Natural killer cell (primary cell): ENCODE measurements around the gene CDH12. TPM values are rescaled to one million over a fixed set of nuclear protein-coding genes. Genes with fewer than 3 reads are reported as not detected.

Source experiments
- ATAC-seq, 3 donors: fragments of 150-1000 bp in 2 of 3; fragments of 200-7000 bp in 1 of 3; cut with Tn5 transposase; 1 replicate in 1 of 3; 2 replicates in 2 of 3; pipeline ENCODE4 v1.10.0; 2021; ENCODE audit warnings: mild to moderate bottlenecking in 2 of 3, moderate library complexity in 2 of 3
- DNase-seq, 2 donors: peaks; one replicate each; pipeline versions ENCODE4 v3.0.0 to v3.0.0-alpha.2; 2013 to 2021; ENCODE audit warnings: mixed read lengths in 1 of 2
- H3K27ac ChIP-seq: one replicate; pipeline ENCODE4 v1.5.1; 2013; ENCODE audit warnings: mild to moderate bottlenecking, low read length
- H3K27me3 ChIP-seq: one replicate; pipeline ENCODE4 v1.6.1; 2013; ENCODE audit warnings: low read length; ENCODE audit not compliant: control insufficient read depth, insufficient read depth
- H3K36me3 ChIP-seq: one replicate; pipeline ENCODE4 v1.6.1; 2013; ENCODE audit warnings: low read length; ENCODE audit not compliant: control insufficient read depth, insufficient read depth
- H3K4me1 ChIP-seq: one replicate; pipeline ENCODE4 v1.6.1; 2013; ENCODE audit warnings: low read length; ENCODE audit not compliant: control insufficient read depth, insufficient read depth
- H3K4me3 ChIP-seq: one replicate; pipeline ENCODE4 v1.5.1; 2013; ENCODE audit warnings: low read length
- H3K9me3 ChIP-seq: one replicate; pipeline ENCODE4 v1.6.1; 2013; ENCODE audit warnings: low read length; ENCODE audit not compliant: control insufficient read depth, insufficient read depth
- H3K27ac Mint-ChIP-seq, 2 donors: one replicate each; pipeline ENCODE4 v1.8.0; 2022; ENCODE audit warnings: mild to moderate bottlenecking in 2 of 2, mixed read lengths in 2 of 2, moderate library complexity in 1 of 2
- H3K27me3 Mint-ChIP-seq, 2 donors: one replicate each; pipeline ENCODE4 v1.8.0; 2022; ENCODE audit warnings: low read depth in 2 of 2, mixed read lengths in 2 of 2
- H3K36me3 Mint-ChIP-seq: one replicate; pipeline ENCODE4 v1.8.0; 2022; ENCODE audit warnings: mixed read lengths
- H3K4me1 Mint-ChIP-seq, 2 donors: one replicate each; pipeline ENCODE4 v1.8.0; 2022; ENCODE audit warnings: mixed read lengths in 2 of 2
- H3K4me3 Mint-ChIP-seq: one replicate; pipeline ENCODE4 v1.8.0; 2022; ENCODE audit warnings: mild to moderate bottlenecking, moderate library complexity, mixed read lengths
- H3K9me3 Mint-ChIP-seq, 2 donors: one replicate each; pipeline ENCODE4 v1.8.0; 2022; ENCODE audit warnings: mixed read lengths in 2 of 2
- WGBS: methylation state at CpG from one replicate; pipeline ENCODE4 v1.1.7; 2013; ENCODE audit warnings: missing lambda C conversion rate; ENCODE audit not compliant: insufficient coverage; 5-methylcytosine and 5-hydroxymethylcytosine counted together
- intact Hi-C: fragments of 100-400 bp; cut with micrococcal nuclease; formaldehyde crosslinking; loops from one replicate; pipeline ENCODE4 v1.14.2; 2022
- total RNA-seq, 4 donors: library from RNA; stranded (reverse); fragments of 120-200 nt in 1 of 4; gene quantifications; one replicate each; pipeline versions ENCODE4 v1.2.3 to v1.2.4, GENCODE V29; 2013 to 2022
- TF ChIP-seq, protein P1 (sequence below): fragments of 200-600 bp; IDR thresholded peaks from one replicate; pipeline ENCODE4 v1.8.0; 2022; ENCODE audit warnings: antibody characterized with exemption

Gene CDH12
- total RNA-seq, 3 donors from 2014 or later (not counting 1 experiment from before 2014, with no cell fraction given), result not detected

DNA sequence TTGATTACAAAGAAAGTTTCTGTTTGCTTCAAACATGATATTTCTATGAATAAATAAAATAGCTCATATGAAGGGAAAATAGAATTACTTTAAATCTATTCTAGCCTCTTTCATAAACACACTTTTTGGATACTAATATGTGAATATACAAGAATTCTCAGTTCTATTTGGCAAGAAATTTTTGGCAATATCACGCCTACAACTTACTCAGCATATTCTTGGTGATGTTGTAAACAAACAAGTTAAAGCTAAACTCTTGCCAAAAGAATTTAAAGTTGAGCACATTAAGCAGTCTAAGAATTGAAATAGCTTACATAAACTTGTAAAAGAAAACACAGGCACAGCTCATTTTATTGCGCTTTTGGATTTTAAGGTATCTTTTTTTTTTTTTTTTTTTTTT, 209.8 kb downstream of the CDH12 start:
- ATAC-seq (no peak), DNase-seq (no peak)
- no CpG with 5 or more reads among the region's 2 CpGs for WGBS
- no peaks in the 10 kb centered on the region for H3K4me1 Mint-ChIP-seq
- H3K27me3 ChIP-seq, result no peaks in the 10 kb centered on the region
- H3K36me3 Mint-ChIP-seq, result peaks cover 8% of the 10 kb centered on the region
- H3K4me3 Mint-ChIP-seq, result no peak overlapping the region
- H3K4me3 ChIP-seq, result no peak overlapping the region
- H3K9me3 Mint-ChIP-seq, result peaks cover 14 to 18% of the 10 kb centered on the region in 2 donors
- H3K9me3 ChIP-seq, result peaks cover 6% of the 10 kb centered on the region
- H3K36me3 ChIP-seq, result no peaks in the 10 kb centered on the region
- no peaks in the 10 kb centered on the region for H3K27me3 Mint-ChIP-seq
- no peak overlapping the region for H3K27ac ChIP-seq
- H3K4me1 ChIP-seq, result no peaks in the 10 kb centered on the region
- H3K27ac Mint-ChIP-seq, result no peak overlapping the region
- intact Hi-C loops, result no loop called here
- TF ChIP-seq, protein P1, sequence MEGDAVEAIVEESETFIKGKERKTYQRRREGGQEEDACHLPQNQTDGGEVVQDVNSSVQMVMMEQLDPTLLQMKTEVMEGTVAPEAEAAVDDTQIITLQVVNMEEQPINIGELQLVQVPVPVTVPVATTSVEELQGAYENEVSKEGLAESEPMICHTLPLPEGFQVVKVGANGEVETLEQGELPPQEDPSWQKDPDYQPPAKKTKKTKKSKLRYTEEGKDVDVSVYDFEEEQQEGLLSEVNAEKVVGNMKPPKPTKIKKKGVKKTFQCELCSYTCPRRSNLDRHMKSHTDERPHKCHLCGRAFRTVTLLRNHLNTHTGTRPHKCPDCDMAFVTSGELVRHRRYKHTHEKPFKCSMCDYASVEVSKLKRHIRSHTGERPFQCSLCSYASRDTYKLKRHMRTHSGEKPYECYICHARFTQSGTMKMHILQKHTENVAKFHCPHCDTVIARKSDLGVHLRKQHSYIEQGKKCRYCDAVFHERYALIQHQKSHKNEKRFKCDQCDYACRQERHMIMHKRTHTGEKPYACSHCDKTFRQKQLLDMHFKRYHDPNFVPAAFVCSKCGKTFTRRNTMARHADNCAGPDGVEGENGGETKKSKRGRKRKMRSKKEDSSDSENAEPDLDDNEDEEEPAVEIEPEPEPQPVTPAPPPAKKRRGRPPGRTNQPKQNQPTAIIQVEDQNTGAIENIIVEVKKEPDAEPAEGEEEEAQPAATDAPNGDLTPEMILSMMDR, result no peak

DNA sequence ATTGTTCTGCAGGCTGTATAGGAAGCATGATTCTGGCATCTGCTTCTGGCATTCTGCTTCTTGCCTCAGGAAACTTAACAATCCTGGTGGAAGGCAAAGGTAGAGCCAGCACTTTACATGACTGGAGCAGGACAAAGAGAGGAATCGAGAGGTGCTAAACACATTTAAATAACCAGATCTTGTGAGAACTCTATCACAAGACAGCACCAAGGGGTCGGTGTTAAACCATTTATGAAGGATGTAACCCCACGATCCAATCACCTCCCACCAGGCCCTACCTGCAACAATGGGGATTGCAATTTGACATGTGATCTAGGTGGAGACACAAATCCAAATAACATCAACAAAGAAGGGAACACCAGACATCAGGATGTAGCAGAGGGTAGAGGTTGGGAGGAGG, 221.5 kb downstream of the CDH12 start:
- TF ChIP-seq, protein P1, result no peak
- no peak for DNase-seq
- Mint-ChIP-seq H3K36me3 (peaks cover 6% of the 10 kb centered on the region), H3K27ac (no peak overlapping the region), H3K9me3 (peaks cover 8 to 18% of the 10 kb centered on the region in 2 donors), H3K27me3 (no peaks in the 10 kb centered on the region), H3K4me3 (no peak overlapping the region), H3K4me1 (no peaks in the 10 kb centered on the region)
- H3K9me3 ChIP-seq, result no peaks in the 10 kb centered on the region
- no peak overlapping the region for H3K27ac ChIP-seq
- no peak for ATAC-seq
- H3K27me3 ChIP-seq, result no peaks in the 10 kb centered on the region
- no peaks in the 10 kb centered on the region for H3K36me3 ChIP-seq
- H3K4me1 ChIP-seq, result no peaks in the 10 kb centered on the region
- 82% methylated on average over 3 of the region's 3 CpGs for WGBS
- intact Hi-C loops, result no loop called here
- H3K4me3 ChIP-seq, result no peak overlapping the region

DNA sequence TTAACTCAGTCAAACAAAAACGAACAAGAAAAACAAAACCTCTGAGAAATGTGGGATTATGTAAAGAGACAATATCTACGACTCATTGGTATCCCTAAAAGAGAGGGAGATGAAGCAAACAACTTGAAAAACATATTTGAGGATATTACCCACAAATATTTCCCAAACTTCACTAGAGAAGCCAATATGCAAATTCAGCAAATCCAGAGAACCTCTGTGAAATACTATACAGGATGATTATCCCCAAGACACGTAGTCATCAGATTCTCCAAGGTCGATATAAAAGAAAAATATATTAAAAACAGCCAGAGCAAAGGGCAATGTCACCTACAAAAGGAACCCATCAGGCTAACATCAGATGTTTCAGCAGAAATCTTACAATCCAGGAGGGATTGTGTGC, 226.1 kb downstream of the CDH12 start:
- no peaks in the 10 kb centered on the region for H3K27me3 Mint-ChIP-seq
- intact Hi-C loops, result no loop called here
- H3K4me1 Mint-ChIP-seq, result no peaks in the 10 kb centered on the region
- Histone ChIP-seq H3K27me3 (no peaks in the 10 kb centered on the region), H3K4me1 (no peaks in the 10 kb centered on the region), H3K4me3 (no peak overlapping the region), H3K27ac (no peak overlapping the region), H3K9me3 (peaks cover 7% of the 10 kb centered on the region), H3K36me3 (no peaks in the 10 kb centered on the region)
- H3K9me3 Mint-ChIP-seq, result peaks cover 18 to 24% of the 10 kb centered on the region in 2 donors
- H3K36me3 Mint-ChIP-seq, result peaks cover 5% of the 10 kb centered on the region
- no peak for ATAC-seq
- H3K4me3 Mint-ChIP-seq, result no peak overlapping the region
- no peak overlapping the region for H3K27ac Mint-ChIP-seq
- 83% methylated on average over 3 of the region's 4 CpGs for WGBS
- no peak for DNase-seq
- TF ChIP-seq, protein P1, result no peak

- no peaks in the 10 kb centered on the region for H3K4me1 ChIP-seq
- H3K27me3 Mint-ChIP-seq, result no peaks in the 10 kb centered on the region
- peaks cover 7% of the 10 kb centered on the region for H3K9me3 ChIP-seq
- TF ChIP-seq, protein P1, result no peak
- 90% methylated on average over 2 of the region's 2 CpGs for WGBS
- no peak overlapping the region for H3K4me3 Mint-ChIP-seq
- H3K27ac Mint-ChIP-seq, result no peak overlapping the region
- peaks cover 5% of the 10 kb centered on the region for H3K36me3 Mint-ChIP-seq
- H3K9me3 Mint-ChIP-seq, result peaks cover 21% of the 10 kb centered on the region in 2 donors
- intact Hi-C loops, result no loop called here
- no peak overlapping the region for H3K27ac ChIP-seq
- H3K27me3 ChIP-seq, result no peaks in the 10 kb centered on the region
- no peaks in the 10 kb centered on the region for H3K4me1 Mint-ChIP-seq
- H3K36me3 ChIP-seq, result no peaks in the 10 kb centered on the region
- no peak for ATAC-seq
- H3K4me3 ChIP-seq, result no peak overlapping the region
- DNase-seq, result no peak
Measured at GRCh38 chr5:22625451-22625850, 227.7 kb downstream of the CDH12 start.
